ENCODE measurements around the gene CPPED1. TPM values are rescaled to one million over a fixed set of nuclear protein-coding genes. Genes with fewer than 3 reads are reported as not detected.

CPPED1 gene
- total RNA-seq, 1 experiment from 2014 or later, result 7.7 TPM

- TF ChIP-seq EZH2 (IDR thresholded peaks at IDR 0.05; ENCODE audit: low read length, unreplicated experiment) (no peak), EZH2phosphoT487 (IDR thresholded peaks at IDR 0.05; ENCODE audit: borderline replicate concordance, low read length) (no peak)
- TF ChIP-seq, protein P1, sequence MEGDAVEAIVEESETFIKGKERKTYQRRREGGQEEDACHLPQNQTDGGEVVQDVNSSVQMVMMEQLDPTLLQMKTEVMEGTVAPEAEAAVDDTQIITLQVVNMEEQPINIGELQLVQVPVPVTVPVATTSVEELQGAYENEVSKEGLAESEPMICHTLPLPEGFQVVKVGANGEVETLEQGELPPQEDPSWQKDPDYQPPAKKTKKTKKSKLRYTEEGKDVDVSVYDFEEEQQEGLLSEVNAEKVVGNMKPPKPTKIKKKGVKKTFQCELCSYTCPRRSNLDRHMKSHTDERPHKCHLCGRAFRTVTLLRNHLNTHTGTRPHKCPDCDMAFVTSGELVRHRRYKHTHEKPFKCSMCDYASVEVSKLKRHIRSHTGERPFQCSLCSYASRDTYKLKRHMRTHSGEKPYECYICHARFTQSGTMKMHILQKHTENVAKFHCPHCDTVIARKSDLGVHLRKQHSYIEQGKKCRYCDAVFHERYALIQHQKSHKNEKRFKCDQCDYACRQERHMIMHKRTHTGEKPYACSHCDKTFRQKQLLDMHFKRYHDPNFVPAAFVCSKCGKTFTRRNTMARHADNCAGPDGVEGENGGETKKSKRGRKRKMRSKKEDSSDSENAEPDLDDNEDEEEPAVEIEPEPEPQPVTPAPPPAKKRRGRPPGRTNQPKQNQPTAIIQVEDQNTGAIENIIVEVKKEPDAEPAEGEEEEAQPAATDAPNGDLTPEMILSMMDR (conservative IDR thresholded peaks at IDR 0.05; ENCODE audit: low read depth, low read length), result no peak
- intact Hi-C loops (cut with micrococcal nuclease), result no loop called here
Measured at GRCh38 chr16:12637002-12637401, 166.7 kb downstream of the CPPED1 start.

GRCh38 chr16:12629271-12629670 lies 174.4 kb downstream of the CPPED1 start:
- ChIA-PET CTCF (no interaction called here), POLR2A (ENCODE audit: unreplicated experiment) (no interaction called here)
- no peak overlapping the region for H3K4me2 ChIP-seq (ENCODE audit: low read length)
- DNase-seq, result no peak
- no peaks in the 10 kb centered on the region for H3K36me3 ChIP-seq (ENCODE audit: low read depth, low read length)
- no peak overlapping the region for H3K9ac ChIP-seq (ENCODE audit: low read length)
- BruUV-seq (replicated peaks), result no TSS peak
- H4K20me1 ChIP-seq (ENCODE audit: low read length), result no peaks in the 10 kb centered on the region
- H3K4me3 ChIP-seq (ENCODE audit: low read length), result no peak overlapping the region
- intact Hi-C loops (cut with micrococcal nuclease), result no loop called here
- no peak overlapping the region for H2AFZ ChIP-seq (ENCODE audit: low read length)
- H3K9me3 ChIP-seq (ENCODE audit: low read length), result no peaks in the 10 kb centered on the region
- no peaks in the 10 kb centered on the region for H3K4me1 ChIP-seq (ENCODE audit: insufficient read depth, low read length)
- H3K27me3 ChIP-seq (ENCODE audit: low read length), result peaks cover 9% of the 10 kb centered on the region; the same call in 1 of the 2 replicates
- H3K27ac ChIP-seq (ENCODE audit: low read length), result no peak overlapping the region
- TF ChIP-seq EZH2 (IDR thresholded peaks at IDR 0.05; ENCODE audit: low read length, unreplicated experiment) (no peak), EZH2phosphoT487 (IDR thresholded peaks at IDR 0.05; ENCODE audit: borderline replicate concordance, low read length) (no peak)
- TF ChIP-seq, protein P1 (conservative IDR thresholded peaks at IDR 0.05; ENCODE audit: low read depth, low read length), result no peak
- no peaks in the 10 kb centered on the region for H3F3A ChIP-seq (ENCODE audit: low read length, unreplicated experiment)
- H3K79me2 ChIP-seq (ENCODE audit: low read length), result no peaks in the 10 kb centered on the region
- no peak for ATAC-seq
- H3K9me2 ChIP-seq (replicated peaks; ENCODE audit: low read length), result no peaks in the 10 kb centered on the region

More at GRCh38 chr16:12637002-12637401, 166.7 kb downstream of the CPPED1 start:
- Histone ChIP-seq H3K36me3 (ENCODE audit: low read depth, low read length) (no peaks in the 10 kb centered on the region), H3K27me3 (ENCODE audit: low read length) (peaks cover 20% of the 10 kb centered on the region; the same call in 1 of the 2 replicates), H3K9me2 (replicated peaks; ENCODE audit: low read length) (no peaks in the 10 kb centered on the region), H3K79me2 (ENCODE audit: low read length) (no peaks in the 10 kb centered on the region), H3K4me3 (ENCODE audit: low read length) (no peak overlapping the region), H3K27ac (ENCODE audit: low read length) (no peak overlapping the region), H2AFZ (ENCODE audit: low read length) (no peak overlapping the region), H3K9ac (ENCODE audit: low read length) (no peak overlapping the region), H3K4me1 (ENCODE audit: insufficient read depth, low read length) (no peaks in the 10 kb centered on the region), H3F3A (ENCODE audit: low read length, unreplicated experiment) (no peaks in the 10 kb centered on the region), H3K9me3 (ENCODE audit: low read length) (no peaks in the 10 kb centered on the region), H3K4me2 (ENCODE audit: low read length) (no peak overlapping the region), H4K20me1 (ENCODE audit: low read length) (no peaks in the 10 kb centered on the region)
- ChIA-PET CTCF (no interaction called here), POLR2A (ENCODE audit: unreplicated experiment) (no interaction called here)
- BruUV-seq (replicated peaks), result no TSS peak
- DNase-seq, result no peak
- ATAC-seq, result no peak

DNA sequence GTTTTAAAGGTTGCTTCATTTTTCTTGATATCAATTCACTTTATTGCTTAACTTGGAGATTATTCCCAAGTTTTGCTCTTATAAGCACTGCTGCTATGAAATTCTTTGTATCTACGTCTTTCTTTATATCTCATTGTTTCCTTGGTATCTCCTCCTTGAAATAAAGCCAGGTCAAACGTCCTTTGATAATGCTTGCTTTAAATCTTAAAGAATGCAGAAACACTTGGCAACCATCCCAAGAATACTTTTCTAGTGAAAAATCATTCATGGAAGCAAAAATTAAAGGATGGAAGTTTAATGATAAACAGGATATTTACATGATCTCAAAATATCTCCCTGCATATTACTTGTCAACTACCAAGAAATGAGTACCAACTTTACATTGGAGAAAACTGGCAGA lies 175.2 kb downstream of the CPPED1 start:
- Histone ChIP-seq H3F3A (ENCODE audit: low read length, unreplicated experiment) (no peaks in the 10 kb centered on the region), H3K9me3 (ENCODE audit: low read length) (no peaks in the 10 kb centered on the region), H3K27ac (ENCODE audit: low read length) (no peak overlapping the region), H3K79me2 (ENCODE audit: low read length) (no peaks in the 10 kb centered on the region), H3K9ac (ENCODE audit: low read length) (no peak overlapping the region), H3K36me3 (ENCODE audit: low read depth, low read length) (no peaks in the 10 kb centered on the region), H3K4me3 (ENCODE audit: low read length) (no peak overlapping the region), H3K4me1 (ENCODE audit: insufficient read depth, low read length) (no peaks in the 10 kb centered on the region), H3K27me3 (ENCODE audit: low read length) (peaks cover 5% of the 10 kb centered on the region; the same call in 1 of the 2 replicates), H2AFZ (ENCODE audit: low read length) (no peak overlapping the region), H4K20me1 (ENCODE audit: low read length) (no peaks in the 10 kb centered on the region), H3K4me2 (ENCODE audit: low read length) (no peak overlapping the region), H3K9me2 (replicated peaks; ENCODE audit: low read length) (no peaks in the 10 kb centered on the region)
- no TSS peak for BruUV-seq (replicated peaks)
- ChIA-PET POLR2A (ENCODE audit: unreplicated experiment) (no interaction called here), CTCF (no interaction called here)
- intact Hi-C loops (cut with micrococcal nuclease), result no loop called here
- no peak for DNase-seq
- no peak for TF ChIP-seq EZH2 (IDR thresholded peaks at IDR 0.05; ENCODE audit: low read length, unreplicated experiment)
- TF ChIP-seq EZH2phosphoT487 (IDR thresholded peaks at IDR 0.05; ENCODE audit: borderline replicate concordance, low read length), result no peak
- TF ChIP-seq, protein P1 (conservative IDR thresholded peaks at IDR 0.05; ENCODE audit: low read depth, low read length), result no peak
- no peak for ATAC-seq
